GM12878 (cell line): ENCODE measurements around the gene PRKCE. TPM values are rescaled to one million over a fixed set of nuclear protein-coding genes. Genes with fewer than 3 reads are reported as not detected.

ENCODE experiments used
- HCFC1 ChIP-seq: fragments of 150-350 bp; IDR thresholded peaks from 2 replicates; pipeline ENCODE4 v1.6.1; 2014; ENCODE audit warnings: low read length
- polyA plus RNA-seq, 11 experiments: library from polyadenylated mRNA; depleted of rRNA in 4 of 11; unstranded in 6 of 11; stranded (reverse) in 5 of 11; fragments of >200 nt; fragmentation: Nextera tagmentation in 4 of 11; fragmentation: Illumina TruSeq in 1 of 11; extraction: Ambion mirVana in 4 of 11; extraction: Trizol in 1 of 11; gene quantifications; 1 replicate in 1 of 11; 2 replicates in 10 of 11; pipeline versions ENCODE4 v1.2.1 to v1.2.3, GENCODE V29; 2011 to 2016; ENCODE audit warnings: inconsistent platforms in 2 of 11, missing spikeins in 2 of 11, low read depth in 1 of 11
- total RNA-seq, 4 experiments: library from RNA; depleted of rRNA in 3 of 4; stranded (reverse); fragments of >200 nt in 3 of 4; fragmentation: Illumina TruSeq in 1 of 4; extraction: Trizol in 1 of 4; gene quantifications; 2 replicates each; pipeline versions ENCODE4 v1.2.1 to v1.2.3, GENCODE V29; 2013 to 2021
- TF ChIP-seq, protein P1 (sequence below): IDR thresholded peaks from 2 replicates; pipeline ENCODE4 v1.6.1; 2012; ENCODE audit warnings: low read depth, low read length, improper control_type of control experiment
- TF ChIP-seq, protein P2 (sequence below): fragments of 150-350 bp; IDR thresholded peaks from 2 replicates; pipeline ENCODE4 v1.6.1; 2016; ENCODE audit warnings: low read depth, low read length
- TF ChIP-seq, protein P3 (sequence below): fragments of 450-650 bp; IDR thresholded peaks from 2 replicates; pipeline ENCODE4 v1.6.1; 2016; ENCODE audit warnings: mild to moderate bottlenecking, moderate library complexity, borderline replicate concordance

Gene PRKCE
- total and polyA plus RNA-seq, 10 of the 15 experiments (the other 5 are each of a cell fraction or from before 2014, with no cell fraction given), result 2.6 to 28.2 (median 11.3) TPM

DNA sequence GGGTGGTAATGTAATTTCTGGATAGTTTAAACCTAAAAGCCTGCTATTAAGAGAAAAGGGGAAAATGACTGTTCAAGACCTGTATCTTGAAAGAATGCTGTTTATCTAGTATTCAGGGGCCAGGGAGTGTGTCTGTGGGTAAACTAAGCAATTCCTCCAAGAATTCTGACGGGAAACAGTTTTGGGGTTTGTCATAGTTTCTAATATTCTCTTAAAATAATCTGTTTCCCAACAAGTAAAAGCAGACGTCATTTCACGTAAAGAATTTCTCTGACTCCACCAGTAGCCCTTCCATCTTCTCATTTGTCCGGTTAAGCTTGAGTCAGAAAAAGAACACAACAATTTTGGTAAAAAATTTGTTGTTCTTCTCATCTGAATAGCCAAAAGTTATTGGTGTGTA is 413.7 kb downstream of the PRKCE start (continued):
- TF ChIP-seq, protein P1, sequence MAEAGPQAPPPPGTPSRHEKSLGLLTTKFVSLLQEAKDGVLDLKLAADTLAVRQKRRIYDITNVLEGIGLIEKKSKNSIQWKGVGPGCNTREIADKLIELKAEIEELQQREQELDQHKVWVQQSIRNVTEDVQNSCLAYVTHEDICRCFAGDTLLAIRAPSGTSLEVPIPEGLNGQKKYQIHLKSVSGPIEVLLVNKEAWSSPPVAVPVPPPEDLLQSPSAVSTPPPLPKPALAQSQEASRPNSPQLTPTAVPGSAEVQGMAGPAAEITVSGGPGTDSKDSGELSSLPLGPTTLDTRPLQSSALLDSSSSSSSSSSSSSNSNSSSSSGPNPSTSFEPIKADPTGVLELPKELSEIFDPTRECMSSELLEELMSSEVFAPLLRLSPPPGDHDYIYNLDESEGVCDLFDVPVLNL, result no peak
- no peak for TF ChIP-seq HCFC1
- TF ChIP-seq, protein P2, sequence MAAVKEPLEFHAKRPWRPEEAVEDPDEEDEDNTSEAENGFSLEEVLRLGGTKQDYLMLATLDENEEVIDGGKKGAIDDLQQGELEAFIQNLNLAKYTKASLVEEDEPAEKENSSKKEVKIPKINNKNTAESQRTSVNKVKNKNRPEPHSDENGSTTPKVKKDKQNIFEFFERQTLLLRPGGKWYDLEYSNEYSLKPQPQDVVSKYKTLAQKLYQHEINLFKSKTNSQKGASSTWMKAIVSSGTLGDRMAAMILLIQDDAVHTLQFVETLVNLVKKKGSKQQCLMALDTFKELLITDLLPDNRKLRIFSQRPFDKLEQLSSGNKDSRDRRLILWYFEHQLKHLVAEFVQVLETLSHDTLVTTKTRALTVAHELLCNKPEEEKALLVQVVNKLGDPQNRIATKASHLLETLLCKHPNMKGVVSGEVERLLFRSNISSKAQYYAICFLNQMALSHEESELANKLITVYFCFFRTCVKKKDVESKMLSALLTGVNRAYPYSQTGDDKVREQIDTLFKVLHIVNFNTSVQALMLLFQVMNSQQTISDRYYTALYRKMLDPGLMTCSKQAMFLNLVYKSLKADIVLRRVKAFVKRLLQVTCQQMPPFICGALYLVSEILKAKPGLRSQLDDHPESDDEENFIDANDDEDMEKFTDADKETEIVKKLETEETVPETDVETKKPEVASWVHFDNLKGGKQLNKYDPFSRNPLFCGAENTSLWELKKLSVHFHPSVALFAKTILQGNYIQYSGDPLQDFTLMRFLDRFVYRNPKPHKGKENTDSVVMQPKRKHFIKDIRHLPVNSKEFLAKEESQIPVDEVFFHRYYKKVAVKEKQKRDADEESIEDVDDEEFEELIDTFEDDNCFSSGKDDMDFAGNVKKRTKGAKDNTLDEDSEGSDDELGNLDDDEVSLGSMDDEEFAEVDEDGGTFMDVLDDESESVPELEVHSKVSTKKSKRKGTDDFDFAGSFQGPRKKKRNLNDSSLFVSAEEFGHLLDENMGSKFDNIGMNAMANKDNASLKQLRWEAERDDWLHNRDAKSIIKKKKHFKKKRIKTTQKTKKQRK, result no peak
- TF ChIP-seq, protein P3, sequence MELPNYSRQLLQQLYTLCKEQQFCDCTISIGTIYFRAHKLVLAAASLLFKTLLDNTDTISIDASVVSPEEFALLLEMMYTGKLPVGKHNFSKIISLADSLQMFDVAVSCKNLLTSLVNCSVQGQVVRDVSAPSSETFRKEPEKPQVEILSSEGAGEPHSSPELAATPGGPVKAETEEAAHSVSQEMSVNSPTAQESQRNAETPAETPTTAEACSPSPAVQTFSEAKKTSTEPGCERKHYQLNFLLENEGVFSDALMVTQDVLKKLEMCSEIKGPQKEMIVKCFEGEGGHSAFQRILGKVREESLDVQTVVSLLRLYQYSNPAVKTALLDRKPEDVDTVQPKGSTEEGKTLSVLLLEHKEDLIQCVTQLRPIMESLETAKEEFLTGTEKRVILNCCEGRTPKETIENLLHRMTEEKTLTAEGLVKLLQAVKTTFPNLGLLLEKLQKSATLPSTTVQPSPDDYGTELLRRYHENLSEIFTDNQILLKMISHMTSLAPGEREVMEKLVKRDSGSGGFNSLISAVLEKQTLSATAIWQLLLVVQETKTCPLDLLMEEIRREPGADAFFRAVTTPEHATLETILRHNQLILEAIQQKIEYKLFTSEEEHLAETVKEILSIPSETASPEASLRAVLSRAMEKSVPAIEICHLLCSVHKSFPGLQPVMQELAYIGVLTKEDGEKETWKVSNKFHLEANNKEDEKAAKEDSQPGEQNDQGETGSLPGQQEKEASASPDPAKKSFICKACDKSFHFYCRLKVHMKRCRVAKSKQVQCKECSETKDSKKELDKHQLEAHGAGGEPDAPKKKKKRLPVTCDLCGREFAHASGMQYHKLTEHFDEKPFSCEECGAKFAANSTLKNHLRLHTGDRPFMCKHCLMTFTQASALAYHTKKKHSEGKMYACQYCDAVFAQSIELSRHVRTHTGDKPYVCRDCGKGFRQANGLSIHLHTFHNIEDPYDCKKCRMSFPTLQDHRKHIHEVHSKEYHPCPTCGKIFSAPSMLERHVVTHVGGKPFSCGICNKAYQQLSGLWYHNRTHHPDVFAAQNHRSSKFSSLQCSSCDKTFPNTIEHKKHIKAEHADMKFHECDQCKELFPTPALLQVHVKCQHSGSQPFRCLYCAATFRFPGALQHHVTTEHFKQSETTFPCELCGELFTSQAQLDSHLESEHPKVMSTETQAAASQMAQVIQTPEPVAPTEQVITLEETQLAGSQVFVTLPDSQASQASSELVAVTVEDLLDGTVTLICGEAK, result no peak
